H1 (cell line): ENCODE results near the gene LTN1. TPM values are rescaled to one million over a fixed set of nuclear protein-coding genes. Genes with fewer than 3 reads are reported as not detected.

ENCODE experiments used
- polyA plus RNA-seq, 7 experiments: library from polyadenylated mRNA; depleted of rRNA in 3 of 7; stranded (reverse) in 5 of 7; unstranded in 2 of 7; fragments of >200 nt in 5 of 7; fragments of 200-250 nt in 2 of 7; gene quantifications; 1 replicate in 5 of 7; 2 replicates in 1 of 7; 4 replicates in 1 of 7; pipeline versions ENCODE4 v1.2.1 to v1.2.3, GENCODE V29; 2011 to 2013; ENCODE audit warnings: missing spikeins in 2 of 7, mixed read lengths in 2 of 7
- total RNA-seq: library from RNA; stranded (reverse); fragmentation: NEBNext Ultra II Directional; extraction: Animal tissue kit (Norgen Biotek cat#: 25700); gene quantifications from 2 replicates; pipeline ENCODE4 v1.2.1, GENCODE V29; 2021
- TF ChIP-seq, protein P1 (sequence below): fragments of 300-600 bp; sonication (generic); IDR thresholded peaks from 2 replicates; pipeline ENCODE4 v1.7.1; 2012; ENCODE audit warnings: low read length, moderate library complexity, mild to moderate bottlenecking, inconsistent platforms; ENCODE audit not compliant: insufficient replicate concordance

The LTN1 gene
- total and polyA plus RNA-seq, 2 of the 8 experiments (the other 6 are each of a cell fraction or from before 2014, with no cell fraction given) = 3.2 to 23.5 TPM

DNA sequence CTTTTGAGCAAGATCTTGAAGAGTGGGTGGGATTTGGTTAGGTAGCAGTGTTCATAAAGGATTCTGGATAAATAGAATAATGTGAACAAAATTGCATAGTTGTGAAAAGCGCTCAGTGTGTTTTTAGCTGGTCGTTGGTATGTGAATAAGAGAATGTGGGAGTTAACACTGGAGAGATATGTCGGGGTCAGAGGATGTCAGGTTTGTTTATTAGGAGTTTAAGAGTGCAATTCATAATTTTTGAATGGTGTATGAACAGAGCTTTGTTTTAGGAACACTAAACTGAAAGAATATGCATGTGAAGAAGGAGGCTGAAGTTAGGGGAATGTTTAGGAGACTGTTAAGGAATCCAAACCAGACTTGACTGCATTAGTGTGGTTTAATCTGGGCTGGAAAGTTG, 41.2 kb upstream of the LTN1 start (continued):
- TF ChIP-seq, protein P1, sequence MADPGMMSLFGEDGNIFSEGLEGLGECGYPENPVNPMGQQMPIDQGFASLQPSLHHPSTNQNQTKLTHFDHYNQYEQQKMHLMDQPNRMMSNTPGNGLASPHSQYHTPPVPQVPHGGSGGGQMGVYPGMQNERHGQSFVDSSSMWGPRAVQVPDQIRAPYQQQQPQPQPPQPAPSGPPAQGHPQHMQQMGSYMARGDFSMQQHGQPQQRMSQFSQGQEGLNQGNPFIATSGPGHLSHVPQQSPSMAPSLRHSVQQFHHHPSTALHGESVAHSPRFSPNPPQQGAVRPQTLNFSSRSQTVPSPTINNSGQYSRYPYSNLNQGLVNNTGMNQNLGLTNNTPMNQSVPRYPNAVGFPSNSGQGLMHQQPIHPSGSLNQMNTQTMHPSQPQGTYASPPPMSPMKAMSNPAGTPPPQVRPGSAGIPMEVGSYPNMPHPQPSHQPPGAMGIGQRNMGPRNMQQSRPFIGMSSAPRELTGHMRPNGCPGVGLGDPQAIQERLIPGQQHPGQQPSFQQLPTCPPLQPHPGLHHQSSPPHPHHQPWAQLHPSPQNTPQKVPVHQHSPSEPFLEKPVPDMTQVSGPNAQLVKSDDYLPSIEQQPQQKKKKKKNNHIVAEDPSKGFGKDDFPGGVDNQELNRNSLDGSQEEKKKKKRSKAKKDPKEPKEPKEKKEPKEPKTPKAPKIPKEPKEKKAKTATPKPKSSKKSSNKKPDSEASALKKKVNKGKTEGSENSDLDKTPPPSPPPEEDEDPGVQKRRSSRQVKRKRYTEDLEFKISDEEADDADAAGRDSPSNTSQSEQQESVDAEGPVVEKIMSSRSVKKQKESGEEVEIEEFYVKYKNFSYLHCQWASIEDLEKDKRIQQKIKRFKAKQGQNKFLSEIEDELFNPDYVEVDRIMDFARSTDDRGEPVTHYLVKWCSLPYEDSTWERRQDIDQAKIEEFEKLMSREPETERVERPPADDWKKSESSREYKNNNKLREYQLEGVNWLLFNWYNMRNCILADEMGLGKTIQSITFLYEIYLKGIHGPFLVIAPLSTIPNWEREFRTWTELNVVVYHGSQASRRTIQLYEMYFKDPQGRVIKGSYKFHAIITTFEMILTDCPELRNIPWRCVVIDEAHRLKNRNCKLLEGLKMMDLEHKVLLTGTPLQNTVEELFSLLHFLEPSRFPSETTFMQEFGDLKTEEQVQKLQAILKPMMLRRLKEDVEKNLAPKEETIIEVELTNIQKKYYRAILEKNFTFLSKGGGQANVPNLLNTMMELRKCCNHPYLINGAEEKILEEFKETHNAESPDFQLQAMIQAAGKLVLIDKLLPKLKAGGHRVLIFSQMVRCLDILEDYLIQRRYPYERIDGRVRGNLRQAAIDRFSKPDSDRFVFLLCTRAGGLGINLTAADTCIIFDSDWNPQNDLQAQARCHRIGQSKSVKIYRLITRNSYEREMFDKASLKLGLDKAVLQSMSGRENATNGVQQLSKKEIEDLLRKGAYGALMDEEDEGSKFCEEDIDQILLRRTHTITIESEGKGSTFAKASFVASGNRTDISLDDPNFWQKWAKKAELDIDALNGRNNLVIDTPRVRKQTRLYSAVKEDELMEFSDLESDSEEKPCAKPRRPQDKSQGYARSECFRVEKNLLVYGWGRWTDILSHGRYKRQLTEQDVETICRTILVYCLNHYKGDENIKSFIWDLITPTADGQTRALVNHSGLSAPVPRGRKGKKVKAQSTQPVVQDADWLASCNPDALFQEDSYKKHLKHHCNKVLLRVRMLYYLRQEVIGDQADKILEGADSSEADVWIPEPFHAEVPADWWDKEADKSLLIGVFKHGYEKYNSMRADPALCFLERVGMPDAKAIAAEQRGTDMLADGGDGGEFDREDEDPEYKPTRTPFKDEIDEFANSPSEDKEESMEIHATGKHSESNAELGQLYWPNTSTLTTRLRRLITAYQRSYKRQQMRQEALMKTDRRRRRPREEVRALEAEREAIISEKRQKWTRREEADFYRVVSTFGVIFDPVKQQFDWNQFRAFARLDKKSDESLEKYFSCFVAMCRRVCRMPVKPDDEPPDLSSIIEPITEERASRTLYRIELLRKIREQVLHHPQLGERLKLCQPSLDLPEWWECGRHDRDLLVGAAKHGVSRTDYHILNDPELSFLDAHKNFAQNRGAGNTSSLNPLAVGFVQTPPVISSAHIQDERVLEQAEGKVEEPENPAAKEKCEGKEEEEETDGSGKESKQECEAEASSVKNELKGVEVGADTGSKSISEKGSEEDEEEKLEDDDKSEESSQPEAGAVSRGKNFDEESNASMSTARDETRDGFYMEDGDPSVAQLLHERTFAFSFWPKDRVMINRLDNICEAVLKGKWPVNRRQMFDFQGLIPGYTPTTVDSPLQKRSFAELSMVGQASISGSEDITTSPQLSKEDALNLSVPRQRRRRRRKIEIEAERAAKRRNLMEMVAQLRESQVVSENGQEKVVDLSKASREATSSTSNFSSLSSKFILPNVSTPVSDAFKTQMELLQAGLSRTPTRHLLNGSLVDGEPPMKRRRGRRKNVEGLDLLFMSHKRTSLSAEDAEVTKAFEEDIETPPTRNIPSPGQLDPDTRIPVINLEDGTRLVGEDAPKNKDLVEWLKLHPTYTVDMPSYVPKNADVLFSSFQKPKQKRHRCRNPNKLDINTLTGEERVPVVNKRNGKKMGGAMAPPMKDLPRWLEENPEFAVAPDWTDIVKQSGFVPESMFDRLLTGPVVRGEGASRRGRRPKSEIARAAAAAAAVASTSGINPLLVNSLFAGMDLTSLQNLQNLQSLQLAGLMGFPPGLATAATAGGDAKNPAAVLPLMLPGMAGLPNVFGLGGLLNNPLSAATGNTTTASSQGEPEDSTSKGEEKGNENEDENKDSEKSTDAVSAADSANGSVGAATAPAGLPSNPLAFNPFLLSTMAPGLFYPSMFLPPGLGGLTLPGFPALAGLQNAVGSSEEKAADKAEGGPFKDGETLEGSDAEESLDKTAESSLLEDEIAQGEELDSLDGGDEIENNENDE = no peak
